ENCODE results near the gene NTNG1. TPM values are rescaled to one million over a fixed set of nuclear protein-coding genes. Genes with fewer than 3 reads are reported as not detected.
"Not testable (repeated sequence)": the region's sequence is repeated elsewhere in the genome, so short reads cannot be mapped to it uniquely, and the experiment has no call there.

Gene NTNG1
- total RNA-seq, 1 experiment from 2014 or later, result not detected

- ChIA-PET CTCF (no interaction called here), POLR2A (no interaction called here)
- no peak overlapping the region for H3K27ac Mint-ChIP-seq (ENCODE audit: low read depth, unreplicated experiment)
These were observed 89.3 kb downstream of the NTNG1 start for GRCh38 chr1:107230121-107230520.

DNA sequence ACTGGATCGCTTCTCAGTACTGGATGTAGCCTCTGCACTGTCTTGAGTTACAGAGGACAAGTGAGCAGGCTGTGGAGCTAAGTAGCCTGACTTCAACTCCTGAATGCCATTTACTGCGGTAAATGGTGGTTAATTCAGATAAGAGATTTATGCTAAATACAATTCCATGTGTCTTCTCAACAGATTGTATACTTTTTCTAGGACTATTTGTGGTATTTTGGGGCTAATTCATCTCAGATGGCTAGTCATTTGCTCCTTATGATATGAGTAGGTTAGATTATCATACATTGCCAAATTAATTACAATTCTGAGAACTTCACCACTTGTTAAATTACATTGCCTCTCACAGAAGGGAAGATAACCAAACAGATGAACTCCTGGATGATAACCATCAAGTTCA lies 90.5 kb downstream of the NTNG1 start:
- Mint-ChIP-seq H3K27ac (ENCODE audit: low read depth, unreplicated experiment) (no peak overlapping the region), H3K36me3 (ENCODE audit: insufficient read depth, unreplicated experiment) (no peaks in the 10 kb centered on the region), H3K4me3 (ENCODE audit: unreplicated experiment) (no peak overlapping the region), H3K4me1 (ENCODE audit: insufficient read depth, unreplicated experiment) (no peaks in the 10 kb centered on the region), H3K27me3 (ENCODE audit: insufficient read depth, unreplicated experiment) (no peaks in the 10 kb centered on the region), H3K9me3 (ENCODE audit: unreplicated experiment) (peaks cover 8% of the 10 kb centered on the region)
- intact Hi-C loops (cut with micrococcal nuclease), result no loop called here
- POLR2A ChIA-PET, result no interaction called here
- DNase-seq (ENCODE audit: unreplicated experiment), result no peak
- no TSS peak for BruUV-seq (replicated peaks)
- TF ChIP-seq, protein P1, sequence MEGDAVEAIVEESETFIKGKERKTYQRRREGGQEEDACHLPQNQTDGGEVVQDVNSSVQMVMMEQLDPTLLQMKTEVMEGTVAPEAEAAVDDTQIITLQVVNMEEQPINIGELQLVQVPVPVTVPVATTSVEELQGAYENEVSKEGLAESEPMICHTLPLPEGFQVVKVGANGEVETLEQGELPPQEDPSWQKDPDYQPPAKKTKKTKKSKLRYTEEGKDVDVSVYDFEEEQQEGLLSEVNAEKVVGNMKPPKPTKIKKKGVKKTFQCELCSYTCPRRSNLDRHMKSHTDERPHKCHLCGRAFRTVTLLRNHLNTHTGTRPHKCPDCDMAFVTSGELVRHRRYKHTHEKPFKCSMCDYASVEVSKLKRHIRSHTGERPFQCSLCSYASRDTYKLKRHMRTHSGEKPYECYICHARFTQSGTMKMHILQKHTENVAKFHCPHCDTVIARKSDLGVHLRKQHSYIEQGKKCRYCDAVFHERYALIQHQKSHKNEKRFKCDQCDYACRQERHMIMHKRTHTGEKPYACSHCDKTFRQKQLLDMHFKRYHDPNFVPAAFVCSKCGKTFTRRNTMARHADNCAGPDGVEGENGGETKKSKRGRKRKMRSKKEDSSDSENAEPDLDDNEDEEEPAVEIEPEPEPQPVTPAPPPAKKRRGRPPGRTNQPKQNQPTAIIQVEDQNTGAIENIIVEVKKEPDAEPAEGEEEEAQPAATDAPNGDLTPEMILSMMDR (IDR thresholded peaks at IDR 0.05; ENCODE audit: unreplicated experiment), result no peak
- CTCF ChIA-PET, result interaction anchor here (0.6 kb wide), 1 partner anchor 76 kb away, joined by 3 read pairs; no protein-coding TSS in a partner anchor

More at GRCh38 chr1:107230121-107230520, 89.3 kb downstream of the NTNG1 start:
- TF ChIP-seq, protein P1 (IDR thresholded peaks at IDR 0.05; ENCODE audit: unreplicated experiment), result no peak
- intact Hi-C loops (cut with micrococcal nuclease), result no loop called here
- Mint-ChIP-seq H3K4me1 (ENCODE audit: insufficient read depth, unreplicated experiment) (no peaks in the 10 kb centered on the region), H3K27me3 (ENCODE audit: insufficient read depth, unreplicated experiment) (no peaks in the 10 kb centered on the region), H3K36me3 (ENCODE audit: insufficient read depth, unreplicated experiment) (no peaks in the 10 kb centered on the region), H3K4me3 (ENCODE audit: unreplicated experiment) (no peak overlapping the region), H3K9me3 (ENCODE audit: unreplicated experiment) (no peaks in the 10 kb centered on the region)
- DNase-seq (ENCODE audit: unreplicated experiment), result no peak
- no TSS peak for BruUV-seq (replicated peaks)

DNA sequence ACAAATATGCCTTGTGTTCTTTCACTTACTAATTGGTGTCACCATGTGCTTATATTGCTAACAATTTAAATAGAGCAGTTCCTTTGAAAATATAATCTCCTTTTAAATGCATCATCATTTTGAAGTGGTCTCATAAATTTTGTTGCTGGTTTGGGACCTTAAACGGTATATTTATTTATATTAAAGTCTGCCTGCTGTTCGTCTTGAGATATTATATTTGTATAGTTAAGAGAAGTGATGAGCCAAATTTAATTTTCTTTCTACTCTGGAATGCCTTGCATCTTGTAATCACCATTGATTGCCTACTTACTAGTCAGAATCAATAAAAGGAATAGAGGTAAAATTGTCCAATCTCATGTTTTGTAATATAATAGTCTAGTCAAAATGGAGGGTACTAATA lies 91.6 kb downstream of the NTNG1 start:
- TF ChIP-seq, protein P1 (IDR thresholded peaks at IDR 0.05; ENCODE audit: unreplicated experiment), result no peak
- Mint-ChIP-seq H3K36me3 (ENCODE audit: insufficient read depth, unreplicated experiment) (no peaks in the 10 kb centered on the region), H3K4me1 (ENCODE audit: insufficient read depth, unreplicated experiment) (no peaks in the 10 kb centered on the region), H3K27ac (ENCODE audit: low read depth, unreplicated experiment) (no peak overlapping the region), H3K4me3 (ENCODE audit: unreplicated experiment) (no peak overlapping the region), H3K9me3 (ENCODE audit: unreplicated experiment) (peaks cover 10% of the 10 kb centered on the region), H3K27me3 (ENCODE audit: insufficient read depth, unreplicated experiment) (no peaks in the 10 kb centered on the region)
- POLR2A ChIA-PET, result interaction anchor here (0.5 kb wide), 1 partner anchor 30 kb away, joined by 5 read pairs; no protein-coding TSS in a partner anchor
- no TSS peak for BruUV-seq (replicated peaks)
- intact Hi-C loops (cut with micrococcal nuclease), result no loop called here
- CTCF ChIA-PET, result no interaction called here
- no peak for DNase-seq (ENCODE audit: unreplicated experiment)

DNA sequence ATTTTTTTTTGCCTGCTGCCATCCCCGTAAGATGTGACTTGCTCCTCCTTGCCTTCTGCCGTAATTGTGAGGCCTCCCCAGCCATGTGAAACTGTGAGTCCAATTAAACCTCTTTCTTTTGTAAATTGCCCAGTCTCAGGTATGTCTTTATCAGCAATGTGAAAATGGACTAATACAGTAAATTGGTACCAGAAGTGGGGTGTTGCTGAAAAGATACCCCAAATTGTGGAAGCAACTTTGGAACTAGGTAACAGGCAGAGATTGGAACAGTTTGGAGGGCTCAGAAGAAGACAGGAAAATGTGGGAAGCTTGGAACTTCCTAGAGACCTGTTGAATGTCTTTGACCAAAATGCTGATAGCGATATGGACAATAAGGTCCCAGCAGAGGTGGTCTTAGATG lies 95.9 kb downstream of the NTNG1 start:
- CTCF ChIA-PET; H3K27ac Mint-ChIP-seq (ENCODE audit: low read depth, unreplicated experiment); H3K4me1 Mint-ChIP-seq (ENCODE audit: insufficient read depth, unreplicated experiment); H3K9me3 Mint-ChIP-seq (ENCODE audit: unreplicated experiment); DNase-seq (ENCODE audit: unreplicated experiment); POLR2A ChIA-PET; intact Hi-C loops (cut with micrococcal nuclease); H3K27me3 Mint-ChIP-seq (ENCODE audit: insufficient read depth, unreplicated experiment); H3K4me3 Mint-ChIP-seq (ENCODE audit: unreplicated experiment); H3K36me3 Mint-ChIP-seq (ENCODE audit: insufficient read depth, unreplicated experiment); BruUV-seq (replicated peaks): not testable (repeated sequence)

DNA sequence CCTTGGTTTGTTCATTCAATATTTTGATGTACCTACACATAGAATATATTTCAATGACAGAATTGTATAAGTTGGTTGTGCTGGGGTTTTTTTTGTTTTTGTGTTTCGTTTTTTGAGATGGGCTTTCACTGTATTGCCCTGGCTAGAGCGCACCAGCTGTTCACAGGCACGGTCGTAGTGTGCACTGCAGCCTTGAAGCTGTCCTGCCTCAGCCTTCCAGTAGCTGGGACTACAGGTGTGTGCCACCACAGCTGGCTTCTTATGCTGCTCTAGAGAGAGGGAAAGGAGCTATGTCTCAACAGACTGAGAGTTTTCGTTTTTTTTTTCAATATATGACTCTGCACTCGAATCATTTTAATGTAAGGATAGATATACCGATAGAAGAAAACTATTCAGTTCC lies 102.6 kb downstream of the NTNG1 start:
- Mint-ChIP-seq H3K27me3 (ENCODE audit: insufficient read depth, unreplicated experiment) (no peaks in the 10 kb centered on the region), H3K9me3 (ENCODE audit: unreplicated experiment) (no peaks in the 10 kb centered on the region), H3K27ac (ENCODE audit: low read depth, unreplicated experiment) (no peak overlapping the region), H3K4me3 (ENCODE audit: unreplicated experiment) (no peak overlapping the region), H3K36me3 (ENCODE audit: insufficient read depth, unreplicated experiment) (no peaks in the 10 kb centered on the region), H3K4me1 (ENCODE audit: insufficient read depth, unreplicated experiment) (no peaks in the 10 kb centered on the region)
- DNase-seq (ENCODE audit: unreplicated experiment), result no peak
- TF ChIP-seq, protein P1 (IDR thresholded peaks at IDR 0.05; ENCODE audit: unreplicated experiment), result no peak
- intact Hi-C loops (cut with micrococcal nuclease), result no loop called here
- BruUV-seq (replicated peaks), result no TSS peak
- CTCF ChIA-PET, result interaction anchor here (1.8 kb wide), 1 partner anchor 34 kb away, joined by 7 read pairs; no protein-coding TSS in a partner anchor
- POLR2A ChIA-PET, result interaction anchor here (0.6 kb wide), 1 partner anchor 519 kb away, joined by 5 read pairs; no protein-coding TSS in a partner anchor
